ENCODE results near the gene CCDC92.

The CCDC92 gene

DNA sequence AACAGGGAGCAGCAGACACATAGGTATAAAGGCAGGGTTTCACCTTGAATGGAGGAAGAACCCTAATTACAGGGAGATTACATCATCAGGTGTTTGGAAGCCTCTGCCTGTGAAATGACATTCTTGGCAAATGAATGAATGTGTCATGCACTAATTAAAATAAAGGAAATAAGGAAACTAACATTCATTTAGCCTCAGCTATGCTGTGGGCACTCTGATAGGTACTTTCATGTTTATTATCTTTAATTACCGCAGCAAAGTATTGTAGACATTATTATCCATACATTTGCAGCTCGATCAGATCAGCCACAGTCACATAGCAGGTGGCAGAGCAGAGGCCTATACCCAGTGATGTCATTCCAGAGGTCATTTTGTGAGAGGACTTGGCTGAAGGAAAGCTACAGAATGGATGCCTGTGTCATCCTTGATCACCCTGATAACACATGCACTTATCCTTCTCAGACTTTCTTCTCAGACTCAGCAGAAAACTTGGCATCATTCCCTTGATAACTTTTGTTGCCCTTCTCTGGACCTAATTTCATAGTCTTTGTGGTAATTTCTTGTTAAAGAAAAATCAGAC is 18.8 kb upstream of the CCDC92 start:
- H3K36me3 ChIP-seq (ENCODE audit: control insufficient read depth in 2 of 2, insufficient read depth in 2 of 2, low read length in 2 of 2): peaks cover 9 to 18% of the 10 kb centered on the region in 2 donors
- no peaks in the 10 kb centered on the region for H3K9me3 ChIP-seq (ENCODE audit: control insufficient read depth in 2 of 2, low read length in 2 of 2)
- no peaks in the 10 kb centered on the region for H3K27me3 ChIP-seq (ENCODE audit: control insufficient read depth in 1 of 2, insufficient read depth in 2 of 2, low read length in 2 of 2)
- no peak overlapping the region for H3K27ac ChIP-seq (ENCODE audit: low read length)
- peaks cover 5% of the 10 kb centered on the region for H3K4me1 ChIP-seq (ENCODE audit: control insufficient read depth, insufficient read depth, low read length)
- no peak overlapping the region for H3K4me3 ChIP-seq (ENCODE audit: low read length in 2 of 2)
- H3K9ac ChIP-seq (ENCODE audit: low read length in 2 of 2): no peak overlapping the region

- Histone ChIP-seq H3K27me3 (ENCODE audit: control insufficient read depth in 1 of 2, insufficient read depth in 2 of 2, low read length in 2 of 2) (no peaks in the 10 kb centered on the region), H3K4me1 (ENCODE audit: control insufficient read depth, insufficient read depth, low read length) (peaks cover 5% of the 10 kb centered on the region), H3K27ac (ENCODE audit: low read length) (no peak overlapping the region), H3K36me3 (ENCODE audit: control insufficient read depth in 2 of 2, insufficient read depth in 2 of 2, low read length in 2 of 2) (peaks cover 9 to 22% of the 10 kb centered on the region in 2 donors), H3K9ac (ENCODE audit: low read length in 2 of 2) (peak overlapping the region in 1 of 2 donors; percentile 29), H3K4me3 (ENCODE audit: low read length in 2 of 2) (no peak overlapping the region), H3K9me3 (ENCODE audit: control insufficient read depth in 2 of 2, low read length in 2 of 2) (no peaks in the 10 kb centered on the region)
Observed at GRCh38 chr12:123990511-123990910, 17.9 kb upstream of the CCDC92 start.

DNA sequence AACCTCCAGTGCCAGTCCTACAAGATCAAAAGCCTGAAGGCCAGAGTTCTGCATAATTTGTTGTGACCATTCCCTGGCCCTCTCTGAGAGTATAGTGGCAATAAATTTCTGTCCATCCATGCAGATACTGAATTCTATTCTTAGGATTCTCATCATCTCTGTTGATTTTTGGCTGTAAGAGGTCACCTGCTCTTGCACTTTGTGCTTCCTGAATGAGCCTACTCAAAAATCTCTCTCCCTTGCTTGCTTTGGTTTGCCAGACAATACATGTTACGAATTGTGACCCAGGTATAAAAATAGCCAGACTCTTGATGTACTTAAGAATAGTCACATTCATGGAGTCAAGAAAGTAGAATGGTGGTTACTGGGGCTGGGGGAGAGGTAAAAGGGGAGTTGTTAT is 17.1 kb upstream of the CCDC92 start:
- H3K27me3 ChIP-seq (ENCODE audit: control insufficient read depth in 1 of 2, insufficient read depth in 2 of 2, low read length in 2 of 2): no peaks in the 10 kb centered on the region
- H3K27ac ChIP-seq (ENCODE audit: low read length): no peak overlapping the region
- no peak overlapping the region for H3K9ac ChIP-seq (ENCODE audit: low read length in 2 of 2)
- H3K4me1 ChIP-seq (ENCODE audit: control insufficient read depth, insufficient read depth, low read length): peaks cover 2% of the 10 kb centered on the region
- H3K36me3 ChIP-seq (ENCODE audit: control insufficient read depth in 2 of 2, insufficient read depth in 2 of 2, low read length in 2 of 2): peaks cover 9 to 22% of the 10 kb centered on the region in 2 donors
- H3K9me3 ChIP-seq (ENCODE audit: control insufficient read depth in 2 of 2, low read length in 2 of 2): no peaks in the 10 kb centered on the region
- no peak overlapping the region for H3K4me3 ChIP-seq (ENCODE audit: low read length in 2 of 2)

DNA sequence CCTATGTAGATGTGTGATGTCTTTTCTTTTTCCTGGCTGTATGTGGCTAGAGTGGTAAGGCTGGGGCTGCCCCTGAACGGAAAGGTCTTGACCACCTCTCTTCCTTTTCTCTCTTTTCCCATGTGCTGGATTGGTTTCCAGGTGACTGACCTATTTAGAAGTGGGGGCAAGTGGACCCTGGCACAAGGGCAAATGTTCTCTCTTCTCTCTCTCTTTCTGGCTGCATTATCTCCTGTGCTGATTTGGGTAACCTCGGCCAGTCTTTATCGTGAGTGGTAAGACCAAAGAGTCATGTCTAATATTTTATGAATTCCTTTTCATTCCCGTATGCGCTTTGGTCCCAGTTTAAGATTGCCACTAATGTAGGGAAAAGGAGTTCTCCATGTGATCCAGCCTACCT is 16.5 kb upstream of the CCDC92 start:
- no peaks in the 10 kb centered on the region for H3K27me3 ChIP-seq (ENCODE audit: control insufficient read depth in 1 of 2, insufficient read depth in 2 of 2, low read length in 2 of 2)
- peaks cover 9 to 22% of the 10 kb centered on the region in 2 donors for H3K36me3 ChIP-seq (ENCODE audit: control insufficient read depth in 2 of 2, insufficient read depth in 2 of 2, low read length in 2 of 2)
- no peak overlapping the region for H3K27ac ChIP-seq (ENCODE audit: low read length)
- no peak overlapping the region for H3K9ac ChIP-seq (ENCODE audit: low read length in 2 of 2)
- H3K9me3 ChIP-seq (ENCODE audit: control insufficient read depth in 2 of 2, low read length in 2 of 2): no peaks in the 10 kb centered on the region
- H3K4me3 ChIP-seq (ENCODE audit: low read length in 2 of 2): no peak overlapping the region
- peaks cover 2% of the 10 kb centered on the region for H3K4me1 ChIP-seq (ENCODE audit: control insufficient read depth, insufficient read depth, low read length)

- H3K36me3 ChIP-seq (ENCODE audit: control insufficient read depth in 2 of 2, insufficient read depth in 2 of 2, low read length in 2 of 2): peaks cover 9 to 22% of the 10 kb centered on the region in 2 donors
- no peaks in the 10 kb centered on the region for H3K9me3 ChIP-seq (ENCODE audit: control insufficient read depth in 2 of 2, low read length in 2 of 2)
- H3K9ac ChIP-seq (ENCODE audit: low read length in 2 of 2): no peak overlapping the region
- peaks cover 2% of the 10 kb centered on the region for H3K4me1 ChIP-seq (ENCODE audit: control insufficient read depth, insufficient read depth, low read length)
- H3K27me3 ChIP-seq (ENCODE audit: control insufficient read depth in 1 of 2, insufficient read depth in 2 of 2, low read length in 2 of 2): no peaks in the 10 kb centered on the region
- H3K27ac ChIP-seq (ENCODE audit: low read length): no peak overlapping the region
- H3K4me3 ChIP-seq (ENCODE audit: low read length in 2 of 2): no peak overlapping the region
Observed at GRCh38 chr12:123987022-123987421, 14.4 kb upstream of the CCDC92 start.

- Histone ChIP-seq H3K9ac (ENCODE audit: low read length in 2 of 2) (peak overlapping the region in 1 of 2 donors; percentile 47), H3K4me1 (ENCODE audit: control insufficient read depth, insufficient read depth, low read length) (peaks cover 2% of the 10 kb centered on the region), H3K36me3 (ENCODE audit: control insufficient read depth in 2 of 2, insufficient read depth in 2 of 2, low read length in 2 of 2) (peaks cover 9 to 22% of the 10 kb centered on the region in 2 donors), H3K9me3 (ENCODE audit: control insufficient read depth in 2 of 2, low read length in 2 of 2) (no peaks in the 10 kb centered on the region), H3K27ac (ENCODE audit: low read length) (no peak overlapping the region), H3K27me3 (ENCODE audit: control insufficient read depth in 1 of 2, insufficient read depth in 2 of 2, low read length in 2 of 2) (no peaks in the 10 kb centered on the region), H3K4me3 (ENCODE audit: low read length in 2 of 2) (no peak overlapping the region)
Observed at GRCh38 chr12:123986374-123986965, 13.8 kb upstream of the CCDC92 start.

DNA sequence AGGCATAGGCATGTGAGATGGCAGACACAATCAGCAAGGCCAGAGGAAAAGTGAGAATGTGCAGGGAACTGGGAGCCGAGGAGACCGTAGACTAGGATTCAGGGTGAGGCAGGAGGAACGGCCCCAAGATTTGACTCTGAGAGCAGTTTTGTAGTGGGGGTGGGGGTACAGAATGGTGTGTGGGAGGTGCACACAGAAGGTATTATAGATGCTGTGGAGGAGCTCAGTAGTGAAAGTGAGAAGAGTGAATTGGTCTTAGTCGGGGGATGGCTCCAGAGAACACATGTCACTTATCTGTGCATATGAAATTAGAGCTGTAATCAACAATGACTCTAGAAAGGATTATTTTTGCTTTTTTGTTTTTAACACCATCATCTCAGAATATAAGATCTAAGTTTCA is 12.3 kb upstream of the CCDC92 start:
- no peaks in the 10 kb centered on the region for H3K9me3 ChIP-seq (ENCODE audit: control insufficient read depth in 2 of 2, low read length in 2 of 2)
- no peaks in the 10 kb centered on the region for H3K4me1 ChIP-seq (ENCODE audit: control insufficient read depth, insufficient read depth, low read length)
- no peaks in the 10 kb centered on the region for H3K27me3 ChIP-seq (ENCODE audit: control insufficient read depth in 1 of 2, insufficient read depth in 2 of 2, low read length in 2 of 2)
- no peak overlapping the region for H3K9ac ChIP-seq (ENCODE audit: low read length in 2 of 2)
- H3K36me3 ChIP-seq (ENCODE audit: control insufficient read depth in 2 of 2, insufficient read depth in 2 of 2, low read length in 2 of 2): peaks cover 2 to 13% of the 10 kb centered on the region in 2 donors
- no peak overlapping the region for H3K27ac ChIP-seq (ENCODE audit: low read length)
- H3K4me3 ChIP-seq (ENCODE audit: low read length in 2 of 2): no peak overlapping the region

DNA sequence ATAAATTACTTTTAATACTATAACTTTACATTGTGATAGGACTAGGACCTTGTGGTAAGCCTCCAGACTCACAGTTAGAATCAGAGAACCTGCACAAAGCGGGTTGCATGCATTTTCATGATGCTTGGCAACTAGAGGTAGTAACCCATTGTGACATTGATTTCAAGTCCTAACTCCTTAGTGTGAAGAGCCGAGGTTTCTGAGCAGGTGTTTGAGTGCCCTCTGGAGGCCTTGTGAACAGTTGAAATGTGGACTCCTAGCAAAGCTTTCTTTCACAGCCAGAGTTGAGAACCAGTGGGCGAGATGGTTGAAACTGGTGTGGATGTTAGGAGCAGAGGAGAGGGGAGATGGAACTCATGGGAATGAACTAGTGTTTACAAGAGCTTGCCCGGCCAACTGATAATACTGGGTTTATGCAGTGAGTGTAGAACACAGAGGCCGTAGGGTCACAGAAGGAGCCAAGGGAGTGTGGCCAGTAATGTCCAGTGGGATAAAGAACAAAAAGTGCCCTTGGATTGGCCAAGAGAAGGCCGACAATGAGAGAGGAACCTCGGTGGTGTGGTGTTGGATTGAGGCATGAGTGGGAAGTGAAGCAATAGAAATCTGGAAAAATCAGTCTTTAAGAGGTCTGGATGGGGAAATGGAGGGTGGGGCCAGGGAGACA is 11.3 kb upstream of the CCDC92 start:
- Histone ChIP-seq H3K36me3 (ENCODE audit: control insufficient read depth in 2 of 2, insufficient read depth in 2 of 2, low read length in 2 of 2) (peaks cover 0 to 10% of the 10 kb centered on the region in 2 donors), H3K27ac (ENCODE audit: low read length) (no peak overlapping the region)

GRCh38 chr12:123982269-123982668 is 9.6 kb upstream of the CCDC92 start:
- Histone ChIP-seq H3K36me3 (ENCODE audit: control insufficient read depth in 2 of 2, insufficient read depth in 2 of 2, low read length in 2 of 2) (peaks cover 0 to 4% of the 10 kb centered on the region in 2 donors), H3K4me3 (ENCODE audit: low read length in 2 of 2) (no peak overlapping the region), H3K27me3 (ENCODE audit: control insufficient read depth in 1 of 2, insufficient read depth in 2 of 2, low read length in 2 of 2) (no peaks in the 10 kb centered on the region), H3K9me3 (ENCODE audit: control insufficient read depth in 2 of 2, low read length in 2 of 2) (no peaks in the 10 kb centered on the region), H3K4me1 (ENCODE audit: control insufficient read depth, insufficient read depth, low read length) (no peaks in the 10 kb centered on the region), H3K9ac (ENCODE audit: low read length in 2 of 2) (no peak overlapping the region), H3K27ac (ENCODE audit: low read length) (no peak overlapping the region)

More for the DNA sequence above, 11.3 kb upstream of the CCDC92 start:
- no peaks in the 10 kb centered on the region for H3K27me3 ChIP-seq (ENCODE audit: control insufficient read depth in 1 of 2, insufficient read depth in 2 of 2, low read length in 2 of 2)
- H3K4me1 ChIP-seq (ENCODE audit: control insufficient read depth, insufficient read depth, low read length): no peaks in the 10 kb centered on the region
- H3K9ac ChIP-seq (ENCODE audit: low read length in 2 of 2): peak overlapping the region in 1 of 2 donors; percentile 29
- H3K4me3 ChIP-seq (ENCODE audit: low read length in 2 of 2): no peak overlapping the region
- H3K9me3 ChIP-seq (ENCODE audit: control insufficient read depth in 2 of 2, low read length in 2 of 2): no peaks in the 10 kb centered on the region

DNA sequence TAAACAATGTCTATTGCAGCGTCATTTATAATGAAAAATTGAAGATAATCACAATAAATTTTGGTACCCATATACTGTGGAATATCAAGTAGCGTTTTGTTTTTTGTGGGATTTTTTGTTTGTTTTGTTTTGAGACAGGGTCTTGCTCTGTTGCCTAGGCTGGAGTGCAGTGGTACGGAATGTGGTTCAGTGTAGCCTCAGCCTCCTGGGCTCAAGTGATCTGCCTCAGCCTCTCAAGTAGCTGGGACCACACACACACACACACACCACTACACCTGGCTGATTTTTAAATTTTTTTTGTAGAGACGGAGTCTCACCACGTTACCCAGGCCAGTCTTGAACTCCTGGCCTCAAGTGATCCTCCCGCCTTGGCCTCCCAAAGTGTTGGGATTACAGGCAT is 6.9 kb upstream of the CCDC92 start:
- no peak overlapping the region for H3K9ac ChIP-seq (ENCODE audit: low read length in 2 of 2)
- H3K27me3 ChIP-seq (ENCODE audit: control insufficient read depth in 1 of 2, insufficient read depth in 2 of 2, low read length in 2 of 2): no peaks in the 10 kb centered on the region
- no peak overlapping the region for H3K4me3 ChIP-seq (ENCODE audit: low read length in 2 of 2)
- no peaks in the 10 kb centered on the region for H3K4me1 ChIP-seq (ENCODE audit: control insufficient read depth, insufficient read depth, low read length)
- H3K36me3 ChIP-seq (ENCODE audit: control insufficient read depth in 2 of 2, insufficient read depth in 2 of 2, low read length in 2 of 2): peaks cover 0 to 3% of the 10 kb centered on the region in 2 donors
- H3K9me3 ChIP-seq (ENCODE audit: control insufficient read depth in 2 of 2, low read length in 2 of 2): no peaks in the 10 kb centered on the region
- no peak overlapping the region for H3K27ac ChIP-seq (ENCODE audit: low read length)

All from stomach smooth muscle (tissue), 2 donors.